ENCODE data around the gene SNHG17.
A peak's percentile ranks its signal among the peaks of the same experiment; 100 is the strongest.

Gene SNHG17

DNA sequence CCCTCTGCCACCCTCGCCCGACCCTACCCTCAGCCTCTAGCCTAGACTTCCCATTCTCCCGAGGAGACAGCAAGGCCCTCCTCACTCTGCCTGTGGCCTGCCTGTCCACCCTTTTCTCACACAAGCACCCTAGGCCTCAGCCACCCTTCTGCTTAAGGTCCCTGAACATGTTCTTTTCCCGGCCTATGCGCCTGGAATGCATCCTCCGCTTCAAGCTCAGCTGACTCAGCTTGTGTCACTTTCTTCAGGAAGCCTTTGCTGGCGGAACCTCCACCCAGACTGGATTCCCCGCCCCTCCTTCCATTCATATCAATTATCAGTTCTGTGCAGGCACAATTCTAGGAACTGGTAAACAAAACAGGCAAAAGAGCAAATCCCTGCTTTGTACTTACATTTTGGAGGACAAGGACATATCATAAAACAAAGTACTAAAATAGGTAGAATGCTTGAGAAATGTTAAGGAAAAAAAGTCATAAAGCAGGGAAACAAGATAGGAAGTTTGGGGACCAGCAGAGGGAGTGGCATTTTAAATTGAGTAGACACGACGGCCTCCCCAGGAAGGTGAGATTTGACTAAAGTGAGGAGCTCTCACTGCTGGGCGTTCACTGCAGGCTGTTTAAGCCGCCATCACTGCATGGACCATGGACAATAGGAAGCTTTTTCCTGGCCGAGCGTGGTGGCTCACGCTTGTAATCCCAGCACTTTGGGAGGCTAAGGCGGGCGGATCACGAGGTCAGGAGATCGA lies 17.9 kb upstream of the SNHG17 start:
- TF ChIP-seq GATA3 (IDR thresholded peaks at IDR 0.05; ENCODE audit: low read depth, low read length) (no peak), GATA2 (IDR thresholded peaks at IDR 0.05; ENCODE audit: low read depth, low read length) (no peak)

GRCh38 chr20:38450412-38450975 lies 15.4 kb upstream of the SNHG17 start:
- TF ChIP-seq GATA2 (IDR thresholded peaks at IDR 0.05; ENCODE audit: low read depth, low read length) (no peak), GATA3 (IDR thresholded peaks at IDR 0.05; ENCODE audit: low read depth, low read length) (no peak)

DNA sequence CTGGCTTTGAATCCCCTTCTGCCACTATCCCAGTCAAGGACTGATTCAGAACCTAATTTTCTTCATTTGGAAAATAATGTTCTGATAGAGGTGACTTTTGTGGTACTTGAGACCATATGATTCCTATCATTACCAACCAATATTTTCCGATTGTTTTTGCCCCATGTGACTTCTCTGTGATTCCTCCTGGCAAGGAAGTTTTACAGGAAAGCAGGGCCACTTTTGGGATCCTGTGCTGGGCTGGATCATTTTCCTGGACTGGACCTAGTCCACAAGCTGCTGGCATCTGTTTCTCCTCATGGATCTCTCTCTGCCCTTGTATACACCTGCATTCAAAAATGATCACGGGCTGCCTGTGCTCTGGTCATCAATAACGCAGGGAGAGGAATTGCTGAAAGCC lies 13.9 kb upstream of the SNHG17 start:
- TF ChIP-seq GATA3 (IDR thresholded peaks at IDR 0.05; ENCODE audit: low read depth, low read length) = no peak
- no peak for TF ChIP-seq GATA2 (IDR thresholded peaks at IDR 0.05; ENCODE audit: low read depth, low read length)

DNA sequence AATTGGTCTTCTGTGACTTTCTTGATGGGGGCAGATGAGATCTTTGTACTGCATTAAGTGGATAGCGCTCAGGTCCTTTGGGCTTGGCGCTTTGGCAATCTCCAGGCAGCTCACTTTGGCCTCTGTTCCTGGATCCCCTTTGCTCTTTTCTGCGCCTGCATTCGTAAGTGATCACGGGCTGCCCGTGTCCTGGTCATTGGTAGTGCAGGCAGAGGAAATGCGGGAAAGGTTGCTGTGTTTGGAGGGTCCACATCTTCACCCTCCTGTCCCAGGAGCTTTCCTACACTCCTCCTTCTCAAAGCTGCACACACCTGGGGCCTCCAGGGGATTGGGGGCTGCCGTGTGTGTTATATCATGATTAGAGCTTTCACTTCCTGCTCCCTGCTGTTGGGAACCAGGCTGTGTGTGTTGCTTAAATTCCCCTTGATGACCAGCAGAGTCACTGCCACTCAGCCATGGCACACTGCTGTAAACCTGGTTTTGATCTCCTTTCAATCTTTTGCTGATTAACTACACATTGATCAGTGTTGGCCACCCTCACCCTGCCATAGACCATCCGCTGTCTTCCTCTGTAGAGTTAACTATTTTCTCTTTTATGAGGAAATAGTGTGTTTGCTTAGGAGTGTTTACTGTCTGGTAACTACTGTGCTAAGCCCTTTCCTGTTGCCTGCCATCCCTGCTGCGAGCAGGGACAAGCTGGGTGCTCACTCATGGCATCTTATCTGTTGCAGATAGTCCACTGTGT lies 13.0 kb upstream of the SNHG17 start:
- TF ChIP-seq GATA2 (IDR thresholded peaks at IDR 0.05; ENCODE audit: low read depth, low read length) (no peak), GATA3 (IDR thresholded peaks at IDR 0.05; ENCODE audit: low read depth, low read length) (no peak)

DNA sequence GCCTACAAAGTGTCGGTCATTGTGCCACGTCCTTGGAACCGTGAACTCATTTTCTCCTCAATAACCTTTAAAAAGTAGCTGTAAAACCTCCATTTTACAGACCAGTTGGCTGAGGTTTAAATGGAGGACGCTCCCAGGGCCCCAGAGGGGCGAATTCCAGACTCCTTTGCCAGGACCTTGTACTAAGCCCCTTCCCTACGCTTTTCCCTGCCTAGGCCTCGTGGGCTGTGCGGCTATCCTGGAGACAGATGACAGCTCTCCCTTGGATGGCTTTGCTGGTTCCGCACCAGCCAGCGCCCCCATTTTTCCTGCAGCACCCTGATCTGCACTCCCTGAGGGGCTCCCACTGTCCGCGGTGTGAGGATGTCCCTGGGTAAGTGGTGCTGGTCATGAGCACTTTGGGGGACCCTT lies 12.1 kb upstream of the SNHG17 start:
- TF ChIP-seq GATA3 (IDR thresholded peaks at IDR 0.05; ENCODE audit: low read depth, low read length) = no peak
- TF ChIP-seq GATA2 (IDR thresholded peaks at IDR 0.05; ENCODE audit: low read depth, low read length) = no peak

GRCh38 chr20:38446441-38447209 lies 11.5 kb upstream of the SNHG17 start:
- TF ChIP-seq GATA3 (IDR thresholded peaks at IDR 0.05; ENCODE audit: low read depth, low read length) (no peak), GATA2 (IDR thresholded peaks at IDR 0.05; ENCODE audit: low read depth, low read length) (peak; percentile 86)

GRCh38 chr20:38445901-38446425 lies 10.8 kb upstream of the SNHG17 start:
- no peak for TF ChIP-seq GATA2 (IDR thresholded peaks at IDR 0.05; ENCODE audit: low read depth, low read length)
- no peak for TF ChIP-seq GATA3 (IDR thresholded peaks at IDR 0.05; ENCODE audit: low read depth, low read length)

- TF ChIP-seq GATA2 (IDR thresholded peaks at IDR 0.05; ENCODE audit: low read depth, low read length) = no peak
- TF ChIP-seq GATA3 (IDR thresholded peaks at IDR 0.05; ENCODE audit: low read depth, low read length) = no peak
Observed at GRCh38 chr20:38445381-38445796, 10.3 kb upstream of the SNHG17 start.

- TF ChIP-seq GATA2 (IDR thresholded peaks at IDR 0.05; ENCODE audit: low read depth, low read length) (no peak), GATA3 (IDR thresholded peaks at IDR 0.05; ENCODE audit: low read depth, low read length) (no peak)
Observed at GRCh38 chr20:38441916-38442315, 6.8 kb upstream of the SNHG17 start.

- TF ChIP-seq GATA2 (IDR thresholded peaks at IDR 0.05; ENCODE audit: low read depth, low read length) (no peak), GATA3 (IDR thresholded peaks at IDR 0.05; ENCODE audit: low read depth, low read length) (no peak)
Observed at GRCh38 chr20:38437796-38438195, 2.7 kb upstream of the SNHG17 start.

DNA sequence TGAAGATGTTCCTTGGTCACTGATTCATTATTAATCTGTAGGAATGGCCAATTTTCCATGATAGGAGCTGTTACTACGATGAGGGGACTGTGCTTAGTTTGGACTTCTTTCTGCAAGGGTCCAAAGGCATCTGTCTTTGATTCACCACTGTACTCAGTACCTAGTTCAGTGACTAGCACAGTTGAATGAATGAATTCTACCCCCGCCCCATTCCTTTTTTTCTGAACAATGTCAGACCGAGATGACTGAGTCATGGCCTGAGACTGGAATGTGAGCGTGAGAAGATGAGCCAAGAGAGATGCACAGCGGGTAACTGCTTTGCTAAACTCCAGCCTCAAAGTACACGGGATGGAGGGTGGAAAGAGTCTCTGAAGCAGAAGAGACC lies 419 bp upstream of the SNHG17 start:
- TF ChIP-seq GATA2 (IDR thresholded peaks at IDR 0.05; ENCODE audit: low read depth, low read length) = no peak
- no peak for TF ChIP-seq GATA3 (IDR thresholded peaks at IDR 0.05; ENCODE audit: low read depth, low read length)

DNA sequence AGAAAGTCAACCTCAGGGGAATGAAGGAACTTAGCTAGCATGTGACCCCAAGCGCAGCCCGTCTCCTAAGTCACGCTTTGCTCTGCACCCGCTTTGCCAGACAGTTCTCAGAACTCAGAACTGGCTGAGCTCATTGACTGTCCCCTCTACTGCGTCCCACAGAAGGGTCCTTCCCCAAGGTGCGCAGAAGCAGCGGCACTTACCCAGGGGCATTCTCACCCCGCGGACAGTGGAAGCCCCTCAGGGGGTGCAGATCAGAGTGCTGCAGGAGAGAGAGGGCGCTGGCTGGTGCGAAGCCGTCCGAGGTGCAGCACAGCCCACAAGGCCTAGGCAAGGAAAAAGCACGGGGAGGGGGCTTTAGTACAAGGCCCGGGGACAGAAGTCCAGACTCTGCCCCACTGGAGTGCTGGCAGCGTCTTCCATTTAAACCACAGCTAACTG lies 807 bp downstream of the SNHG17 start:
- no peak for TF ChIP-seq GATA2 (IDR thresholded peaks at IDR 0.05; ENCODE audit: low read depth, low read length)
- TF ChIP-seq GATA3 (IDR thresholded peaks at IDR 0.05; ENCODE audit: low read depth, low read length) = no peak

- no peak for TF ChIP-seq GATA2 (IDR thresholded peaks at IDR 0.05; ENCODE audit: low read depth, low read length)
- no peak for TF ChIP-seq GATA3 (IDR thresholded peaks at IDR 0.05; ENCODE audit: low read depth, low read length)
Observed at GRCh38 chr20:38433304-38433972, 1.7 kb downstream of the SNHG17 start.
